HG02610 (cell line): Measurements from ENCODE around the gene APOOL.
A peak's percentile ranks its signal among the peaks of the same experiment; 100 is the strongest.
"Not testable (repeated sequence)": the region's sequence is repeated elsewhere in the genome, so short reads cannot be mapped to it uniquely, and the experiment has no call there.

Source experiments
- ATAC-seq: cut with Tn5 transposase; IDR thresholded peaks from one replicate; pipeline ENCODE4 v1.9.1; 2021; ENCODE audit warnings: mild to moderate bottlenecking, moderate library complexity; ENCODE audit not compliant: unreplicated experiment

APOOL gene, protein sequence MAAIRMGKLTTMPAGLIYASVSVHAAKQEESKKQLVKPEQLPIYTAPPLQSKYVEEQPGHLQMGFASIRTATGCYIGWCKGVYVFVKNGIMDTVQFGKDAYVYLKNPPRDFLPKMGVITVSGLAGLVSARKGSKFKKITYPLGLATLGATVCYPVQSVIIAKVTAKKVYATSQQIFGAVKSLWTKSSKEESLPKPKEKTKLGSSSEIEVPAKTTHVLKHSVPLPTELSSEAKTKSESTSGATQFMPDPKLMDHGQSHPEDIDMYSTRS

DNA sequence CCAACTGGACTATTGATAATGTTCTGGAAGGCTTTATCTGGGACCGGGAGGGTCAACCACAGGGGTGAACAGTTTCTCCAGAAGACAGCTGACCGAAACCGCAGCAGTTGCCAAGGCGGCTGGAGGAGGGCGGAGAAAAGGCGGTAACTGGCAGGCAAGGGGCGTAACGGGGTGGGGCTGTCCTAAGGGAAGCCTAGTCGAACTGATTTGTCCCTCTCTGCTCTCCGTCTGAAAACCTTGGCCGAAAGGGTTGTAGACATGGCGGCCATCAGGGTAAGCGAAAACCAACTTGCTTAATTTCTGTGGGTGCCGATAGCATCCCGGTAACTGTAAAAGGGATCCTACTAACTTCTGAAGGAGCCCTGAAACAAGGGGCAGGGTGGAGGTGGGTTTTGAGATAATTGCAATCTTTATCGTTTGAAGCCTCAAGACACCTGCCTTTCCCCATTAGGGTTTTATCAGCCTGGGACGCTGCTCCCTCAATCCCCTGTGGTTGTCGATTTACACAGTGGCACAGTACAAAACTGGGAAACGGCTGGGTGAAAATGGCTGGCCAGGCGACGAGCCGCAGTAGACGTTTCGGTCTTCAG lies at the start of gene APOOL:
Gene APOOL, plus strand, starts transcription at position 223 of the 590 bp plus-strand sequence. Its CDS starts 36 bp downstream, at position 259.
- ATAC-seq = peak; percentile 95

DNA sequence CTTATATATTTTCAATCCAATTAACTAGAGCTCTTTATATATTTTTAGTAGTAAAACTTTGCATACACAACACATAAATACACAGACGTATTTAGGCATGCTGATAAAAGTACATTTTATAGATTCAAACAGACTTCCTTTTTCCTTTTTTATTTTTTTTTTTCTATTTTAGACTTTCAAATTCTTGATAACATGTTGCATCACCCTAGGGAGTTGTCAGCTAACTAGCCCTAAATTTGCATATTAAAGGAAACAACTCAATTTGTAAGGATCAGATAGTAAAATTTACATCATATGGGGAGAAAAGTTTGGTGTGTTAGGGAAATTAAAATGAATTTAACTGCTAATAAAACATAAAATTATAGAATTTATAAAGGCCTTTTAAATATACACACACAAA lies 47.4 kb upstream of the APOOL start:
- ATAC-seq = no peak

DNA sequence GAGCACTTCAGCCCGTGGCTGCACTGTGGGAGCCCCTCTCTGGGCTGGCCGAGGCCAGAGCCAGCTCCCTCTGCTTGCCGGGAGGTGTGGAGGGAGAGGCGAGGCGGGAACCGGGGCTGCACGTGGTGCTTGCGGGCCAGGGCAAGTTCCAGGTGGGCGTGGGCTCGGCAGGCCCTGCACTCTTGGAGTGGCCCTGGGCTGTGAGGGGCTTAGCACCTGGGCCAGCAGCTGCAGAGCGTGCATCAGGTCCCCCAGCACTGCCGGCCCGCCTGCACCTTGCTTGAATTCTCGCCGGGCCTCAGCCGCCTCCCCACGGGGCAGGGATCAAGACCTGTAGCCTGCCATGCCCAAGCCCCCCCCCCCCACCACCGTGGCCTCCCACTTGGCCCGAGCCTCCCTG lies 28.9 kb upstream of the APOOL start:
- no peak for ATAC-seq

DNA sequence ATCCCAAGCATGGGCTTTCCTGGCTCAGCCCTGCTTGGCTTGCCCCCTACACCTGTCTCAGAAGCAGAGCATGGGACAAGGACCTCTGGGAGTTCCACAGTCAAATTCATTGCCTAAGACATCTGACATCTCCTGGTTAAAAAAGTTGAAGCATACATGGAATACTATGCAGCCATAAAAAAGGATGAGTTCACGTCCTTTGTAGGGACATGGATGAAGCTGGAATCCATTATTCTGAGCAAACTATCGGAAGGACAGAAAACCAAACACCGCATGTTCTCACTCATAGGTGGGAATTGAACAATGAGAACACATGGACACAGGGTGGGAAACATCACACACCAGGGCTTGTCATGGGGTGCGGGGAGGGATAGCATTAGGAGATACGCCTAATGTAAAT lies 11.9 kb upstream of the APOOL start:
- not testable (repeated sequence) for ATAC-seq

DNA sequence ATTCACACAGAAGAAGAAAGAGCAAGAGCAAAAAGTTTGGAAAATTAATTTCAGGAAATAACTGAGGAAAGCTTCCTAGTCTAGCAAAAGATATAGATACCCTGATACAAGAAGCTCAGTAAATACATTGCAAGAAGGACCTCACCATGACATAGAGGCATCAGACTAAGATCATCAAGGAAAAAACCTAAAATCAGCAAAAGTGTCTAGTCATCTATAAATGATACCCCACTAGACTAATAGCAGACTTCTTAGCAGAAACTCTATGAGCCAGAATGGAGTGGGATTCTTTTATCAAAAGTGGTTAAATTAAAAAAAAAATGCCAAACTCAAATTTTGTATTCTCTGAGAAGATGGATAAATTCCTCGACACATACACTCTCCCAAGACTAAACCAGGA lies 10.5 kb upstream of the APOOL start:
- ATAC-seq = no peak

DNA sequence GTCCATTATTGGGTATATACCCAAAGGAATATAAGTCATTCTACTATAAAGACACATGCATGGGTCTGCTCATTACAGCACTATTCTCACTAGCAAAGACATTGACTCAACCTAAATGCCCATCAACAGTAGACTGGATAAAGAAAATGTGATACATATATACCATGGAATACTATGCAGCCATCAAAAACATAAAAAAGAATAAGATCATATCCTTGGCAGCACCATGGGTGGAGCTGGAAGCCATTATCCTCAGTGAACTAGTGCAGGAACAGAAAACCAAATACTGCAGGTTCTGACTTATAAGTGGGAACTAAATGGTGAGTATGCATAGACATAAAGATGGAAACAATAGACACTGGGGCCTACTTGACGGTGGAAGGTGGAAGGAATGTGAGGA lies 2.3 kb upstream of the APOOL start:
- no peak for ATAC-seq

DNA sequence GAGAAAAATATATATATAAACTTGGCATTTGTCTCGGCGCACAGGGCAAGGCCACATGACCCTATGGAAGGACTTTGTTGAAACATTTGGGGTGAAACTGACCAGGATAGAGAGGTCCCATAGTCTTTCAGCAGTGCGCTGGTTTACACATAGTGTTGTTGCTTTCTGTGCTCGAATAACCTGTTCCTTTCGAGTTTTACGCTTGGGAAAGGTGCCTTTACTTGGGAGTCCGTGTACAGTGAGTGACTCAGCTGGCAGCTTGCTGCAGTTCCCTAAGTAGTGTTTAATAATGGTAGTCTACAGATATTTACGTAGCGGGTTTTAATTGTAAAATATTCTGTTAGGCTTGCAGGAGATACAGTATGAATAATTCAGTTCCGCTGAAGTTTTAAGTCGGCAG lies 578 bp downstream of the APOOL start:
- ATAC-seq = no peak

DNA sequence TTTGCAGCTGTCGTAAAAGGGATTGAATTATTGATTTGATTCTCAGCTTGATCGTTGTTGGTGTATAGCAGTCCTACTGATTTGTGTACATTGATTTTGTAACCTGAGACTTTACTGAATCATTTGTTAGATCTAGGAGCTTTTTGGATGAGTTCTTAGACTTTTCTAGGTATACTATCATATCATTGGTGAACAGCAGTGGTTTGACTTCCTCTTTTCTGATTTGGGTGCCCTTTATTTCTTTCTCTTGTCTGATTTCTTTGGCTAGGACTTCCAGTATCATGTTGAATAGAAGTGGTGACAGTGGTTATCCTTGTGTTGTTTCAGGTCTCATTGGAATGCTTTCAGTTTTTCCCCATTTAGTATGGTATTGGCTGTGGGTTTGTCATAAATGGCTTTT lies 8.4 kb downstream of the APOOL start:
- no peak for ATAC-seq

DNA sequence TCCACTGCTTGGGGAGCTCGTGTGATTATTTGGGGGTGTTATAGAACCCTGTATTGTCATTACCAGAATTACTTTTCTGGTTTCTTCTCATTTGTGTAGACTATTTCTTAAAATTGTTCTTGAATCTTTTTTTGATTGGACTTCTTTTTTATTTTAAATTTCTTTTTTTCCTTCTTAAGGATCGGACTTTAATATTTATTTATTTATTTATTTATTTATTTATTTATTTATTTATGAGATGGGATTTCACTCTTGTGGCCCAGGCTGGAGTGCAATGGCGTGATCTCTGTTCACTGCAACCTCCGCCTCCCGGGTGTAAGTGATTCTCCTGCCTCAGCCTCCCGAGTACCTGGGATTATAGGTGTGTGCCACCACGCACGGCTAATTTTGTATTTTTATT lies 11.7 kb downstream of the APOOL start:
- not testable (repeated sequence) for ATAC-seq

DNA sequence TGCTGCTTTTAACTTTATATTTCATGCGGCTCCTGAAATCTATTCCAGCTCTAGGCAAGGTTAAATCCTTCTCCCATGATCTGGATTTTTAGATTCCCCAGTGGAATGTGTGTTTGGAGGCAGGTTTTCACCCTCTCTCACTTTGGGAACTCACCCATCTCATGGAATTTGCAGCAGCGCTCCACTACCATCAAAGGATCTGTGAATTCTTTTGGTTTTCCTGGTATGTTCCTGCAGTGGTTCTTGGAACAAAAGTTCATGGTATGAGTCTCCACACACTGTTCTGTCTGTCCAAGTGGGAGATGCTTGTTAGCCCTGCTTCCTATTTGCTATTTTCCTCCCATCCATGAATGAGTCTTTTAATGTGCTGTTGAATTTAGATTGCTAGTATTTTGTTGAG lies 14.0 kb downstream of the APOOL start:
- no peak for ATAC-seq

DNA sequence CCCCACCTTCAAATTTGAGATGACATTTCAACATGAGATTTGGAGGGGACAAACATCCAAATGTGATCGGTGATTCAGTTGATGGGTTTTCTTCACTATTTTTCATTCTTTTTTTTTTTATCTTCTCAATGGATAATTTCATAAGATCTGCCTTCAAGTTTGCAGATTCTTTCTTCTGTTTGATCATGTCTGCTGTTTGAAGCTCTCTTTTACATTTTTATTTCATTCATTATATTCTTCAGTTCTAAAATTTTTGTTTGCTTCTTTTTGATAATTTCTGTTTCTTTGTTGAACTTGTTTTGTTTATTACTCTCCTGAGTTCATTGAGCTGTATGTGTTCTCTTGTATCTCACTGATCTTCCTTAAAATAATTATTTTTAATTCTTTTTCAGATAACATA lies 14.8 kb downstream of the APOOL start:
- ATAC-seq = no peak

DNA sequence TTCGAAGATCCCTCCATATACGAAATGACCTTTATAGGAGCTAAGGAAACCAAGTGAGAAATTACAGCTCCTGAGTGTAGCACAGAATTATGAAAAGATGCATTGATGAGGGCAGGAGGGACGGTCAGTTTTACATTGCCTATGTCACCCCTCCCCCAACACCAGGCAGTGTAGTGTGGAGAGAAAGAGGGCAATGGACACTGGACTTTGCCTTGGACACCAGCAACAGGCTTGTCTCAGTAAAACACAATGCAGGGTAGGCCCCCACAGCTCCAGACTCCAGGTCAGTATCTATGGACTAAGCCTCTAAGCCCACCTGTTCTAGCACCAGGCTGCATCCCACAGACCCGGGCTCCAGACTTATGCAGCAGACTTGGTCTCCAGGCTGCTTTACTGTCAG lies 16.5 kb downstream of the APOOL start:
- no peak for ATAC-seq

DNA sequence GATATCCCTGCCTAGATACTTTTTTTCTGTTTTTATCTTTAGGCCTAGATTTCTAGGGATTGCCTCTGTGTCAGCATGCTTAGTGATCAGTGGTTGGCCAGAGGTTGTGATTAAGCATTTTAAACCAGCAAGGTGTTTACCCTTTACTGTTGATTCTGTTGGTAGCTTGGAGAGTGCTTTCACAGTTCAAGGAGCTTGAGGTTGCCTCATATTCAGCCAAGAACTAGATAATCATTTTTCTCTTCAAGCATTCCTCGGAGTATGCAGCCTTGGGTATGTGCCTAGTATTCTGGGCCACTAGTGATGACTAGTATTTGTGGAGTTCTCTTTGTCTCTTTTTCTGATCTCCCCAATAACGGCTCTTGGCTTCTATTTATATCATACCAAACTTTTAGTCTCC lies 20.4 kb downstream of the APOOL start:
- no peak for ATAC-seq

DNA sequence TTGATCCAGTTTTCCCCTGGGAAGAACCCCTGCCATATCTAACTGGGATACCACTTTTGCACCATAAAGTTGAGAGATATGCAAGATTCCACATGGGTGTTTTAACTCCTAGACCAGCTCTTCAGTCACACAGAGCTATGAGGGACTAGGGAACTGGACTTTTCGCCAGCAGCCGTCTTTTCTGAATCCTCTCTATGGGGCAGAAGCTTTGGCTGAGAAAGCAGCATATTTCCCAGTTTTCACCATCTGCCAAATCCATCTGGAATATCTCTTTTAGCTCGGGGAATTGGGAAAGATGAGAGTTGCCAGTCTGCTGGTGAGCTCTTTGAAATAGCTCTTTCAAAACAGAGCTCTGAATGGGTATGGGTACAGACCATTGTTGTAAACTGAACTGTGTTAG lies 20.9 kb downstream of the APOOL start:
- ATAC-seq = no peak

DNA sequence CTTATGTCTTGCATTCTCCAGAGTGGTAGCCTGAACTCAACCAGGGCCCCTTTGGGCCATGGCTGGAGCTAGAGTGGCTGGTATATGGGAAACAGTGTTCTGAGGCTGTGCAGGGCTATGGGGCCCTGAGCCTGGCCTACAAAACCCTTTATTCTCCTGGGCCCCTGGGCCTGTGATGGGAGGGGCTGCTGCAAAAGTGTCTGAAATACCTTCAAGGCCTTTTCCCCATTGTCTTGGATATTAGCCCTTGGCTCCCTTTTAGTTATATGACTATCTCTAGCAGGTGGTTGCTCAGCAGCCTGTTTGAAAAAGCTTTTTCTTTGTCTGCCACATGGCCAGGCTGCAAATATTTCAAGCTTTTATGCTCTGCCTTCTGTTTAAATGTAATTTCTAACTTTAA lies 22.5 kb downstream of the APOOL start:
- ATAC-seq = no peak

DNA sequence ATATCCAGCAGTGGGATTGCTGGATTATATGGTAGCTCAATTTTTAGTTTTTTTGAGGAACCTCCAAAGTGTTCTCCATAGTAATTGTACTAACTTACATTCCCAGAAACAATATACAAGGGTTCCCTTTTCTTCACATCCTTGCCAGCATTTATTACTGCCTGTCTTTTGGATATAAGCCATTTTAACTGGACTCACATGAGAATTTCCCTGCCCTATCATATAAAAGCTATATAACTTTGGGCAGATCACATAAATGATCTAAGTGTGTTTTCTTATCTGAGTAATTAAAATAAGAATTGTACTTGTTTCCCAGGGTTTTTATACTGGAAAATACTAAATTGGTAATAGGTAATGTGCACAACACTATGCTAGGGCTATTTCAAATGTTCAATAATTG lies 25.4 kb downstream of the APOOL start:
- no peak for ATAC-seq

DNA sequence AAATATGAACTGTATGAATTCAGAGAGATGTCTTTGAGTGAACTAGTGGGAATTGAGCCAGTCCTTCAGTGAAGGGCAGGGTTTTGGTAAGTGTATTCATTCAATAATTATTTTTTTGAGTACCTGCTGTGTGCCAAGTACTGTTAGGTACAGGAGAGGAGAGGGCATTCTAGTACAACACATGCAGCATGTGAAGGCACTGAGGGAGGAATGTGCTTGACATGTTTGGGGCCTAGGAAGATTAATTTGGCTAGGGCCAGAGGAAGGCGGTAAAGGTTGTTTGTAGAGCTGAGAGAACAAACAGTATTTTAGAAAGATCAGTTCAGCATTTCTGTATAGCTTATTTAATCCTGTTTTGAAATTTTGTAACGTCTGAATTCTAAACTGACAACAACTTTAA lies 27.8 kb downstream of the APOOL start:
- no peak for ATAC-seq

DNA sequence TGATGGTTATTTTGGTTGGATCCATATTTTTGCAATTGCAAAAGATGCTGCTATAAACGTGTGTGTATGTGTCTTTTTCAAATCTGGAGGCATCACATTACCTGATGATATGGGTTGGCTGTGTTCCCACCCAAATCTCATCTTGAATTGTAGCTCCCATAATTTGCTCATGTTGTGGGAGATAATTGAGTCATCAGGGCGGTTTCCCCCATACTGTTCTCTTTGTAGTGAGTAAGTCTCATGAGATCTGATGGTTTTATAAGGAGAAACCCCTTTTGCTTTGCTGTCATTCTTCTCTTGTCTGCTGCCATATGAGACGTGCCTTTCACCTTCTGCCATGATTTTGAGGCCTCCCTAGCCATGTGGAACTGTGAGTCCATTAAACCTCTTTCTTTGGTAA lies 33.4 kb downstream of the APOOL start:
- no peak for ATAC-seq

DNA sequence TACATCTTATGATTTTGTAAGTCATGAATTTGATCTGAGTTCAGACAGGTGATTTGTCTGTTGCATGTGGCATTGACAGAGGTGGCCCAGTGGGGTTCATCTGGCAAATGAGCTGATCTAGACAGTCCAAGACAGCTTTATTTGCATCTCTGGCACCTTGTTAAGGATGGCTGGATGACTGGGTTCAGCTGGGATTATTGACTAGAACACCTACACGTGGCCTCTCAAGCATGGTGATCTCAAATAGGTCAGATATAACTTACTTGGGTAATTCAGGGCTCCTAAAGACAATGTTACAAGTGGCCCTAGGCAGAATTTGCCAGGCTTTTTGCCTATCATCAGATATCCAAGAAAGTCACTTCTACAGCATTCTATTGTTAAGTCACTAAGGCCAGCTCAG lies 48.0 kb downstream of the APOOL start:
- no peak for ATAC-seq

DNA sequence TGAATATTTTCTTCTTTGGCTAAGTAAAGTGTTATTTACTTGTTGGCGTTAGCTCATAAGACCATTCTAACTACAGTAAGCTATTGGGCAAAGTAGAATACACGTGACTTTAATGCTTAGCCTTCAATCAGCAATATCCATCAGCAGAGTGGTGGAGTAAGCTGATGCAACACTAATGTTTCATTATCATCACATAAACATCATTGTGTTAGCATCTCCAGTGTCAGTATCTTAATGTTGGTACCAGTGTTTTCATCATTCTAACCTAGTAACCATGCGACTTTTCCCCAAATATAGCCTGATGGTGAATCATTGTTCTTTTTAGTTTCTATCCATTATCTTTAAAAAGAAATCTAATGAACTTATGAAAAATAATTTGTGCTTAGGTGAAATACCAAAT lies 48.5 kb downstream of the APOOL start:
- ATAC-seq = no peak

DNA sequence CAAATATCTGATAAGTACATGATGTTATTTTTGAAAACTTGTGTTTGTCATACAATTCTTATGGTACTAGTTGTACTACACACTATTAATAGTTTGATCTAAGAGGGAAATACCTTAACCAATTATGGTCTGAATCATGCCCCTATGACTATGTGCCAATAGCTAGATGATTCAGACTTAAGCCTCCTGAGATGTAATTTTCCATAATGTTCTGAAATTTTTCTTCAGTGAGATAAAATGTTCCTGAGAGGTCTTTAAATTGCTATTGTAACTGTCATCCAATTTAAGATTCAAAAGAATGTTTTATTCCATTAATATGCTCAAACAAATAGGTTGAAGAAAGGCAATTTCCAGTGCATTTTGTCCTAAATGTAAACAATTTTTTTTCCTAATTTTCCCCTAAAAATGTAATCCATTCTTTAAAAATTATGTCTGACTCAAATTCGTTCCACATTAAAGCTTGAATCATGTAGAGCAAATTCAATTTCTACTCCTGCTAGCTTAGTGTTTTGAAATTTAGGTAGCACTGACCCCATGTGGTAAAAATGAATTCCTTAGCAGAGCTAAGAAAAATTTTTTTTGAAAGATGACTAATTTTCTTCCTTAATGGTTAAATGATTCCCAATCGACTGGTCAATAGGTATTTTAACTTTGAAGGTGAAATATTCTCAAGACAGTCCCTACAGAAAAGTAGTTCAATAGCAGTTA lies 49.1 kb downstream of the APOOL start:
- ATAC-seq = peak; percentile 63

DNA sequence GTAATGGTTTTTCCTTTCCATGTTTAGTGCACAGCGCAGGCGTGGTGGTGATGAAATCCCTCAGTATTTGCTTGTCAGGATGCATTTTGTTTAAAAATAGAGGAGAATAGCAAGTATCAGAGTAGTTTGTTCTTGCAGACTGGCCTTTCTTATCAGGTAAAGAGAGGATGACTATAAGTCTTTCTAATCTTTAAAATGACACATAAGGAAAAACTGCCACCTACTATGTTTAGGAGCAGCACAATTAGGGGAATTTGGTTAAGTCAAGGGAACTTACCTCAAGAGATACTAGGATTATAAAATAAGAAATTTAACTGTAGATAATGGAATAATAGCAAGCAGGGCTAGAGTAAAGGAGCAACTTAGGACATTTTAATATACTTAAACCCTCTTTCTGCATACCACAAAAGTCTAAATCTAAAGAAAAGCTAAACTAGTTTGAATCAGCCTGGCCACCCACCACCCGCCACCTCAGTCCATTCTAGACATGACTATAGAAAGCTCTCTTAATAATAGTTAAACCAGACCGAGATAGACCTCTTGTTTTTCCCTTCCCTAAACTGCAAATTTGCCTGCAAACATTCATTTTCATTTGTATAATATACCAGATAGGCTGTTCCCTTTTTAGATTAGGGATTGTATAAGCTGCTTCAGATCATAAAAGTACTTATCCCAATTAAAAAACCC lies 62.0 kb downstream of the APOOL start:
- ATAC-seq = peak; percentile 98
